KMS-11 (cell line): ENCODE results near the gene ZBTB48.
"Not testable (repeated sequence)": the region's sequence is repeated elsewhere in the genome, so short reads cannot be mapped to it uniquely, and the experiment has no call there.

Source experiments
- H2AFZ ChIP-seq: fragments of 200-600 bp; sonication (generic); 2 replicates; pipeline ENCODE4 v1.6.1; 2016; ENCODE audit warnings: antibody characterized with exemption, mixed run types, low read depth
- H3K27ac ChIP-seq: fragments of 200-600 bp; sonication (generic); 2 replicates; pipeline ENCODE4 v1.6.1; 2016; ENCODE audit warnings: mild to moderate bottlenecking, mixed run types
- H3K27me3 ChIP-seq: fragments of 200-600 bp; sonication (generic); 2 replicates; pipeline ENCODE4 v1.6.1; 2017; ENCODE audit warnings: mild to moderate bottlenecking, low read depth, mixed run types, moderate library complexity; ENCODE audit not compliant: insufficient read depth
- H3K36me3 ChIP-seq: fragments of 200-600 bp; sonication (generic); 2 replicates; pipeline ENCODE4 v1.6.1; 2017; ENCODE audit warnings: mild to moderate bottlenecking, mixed run types; ENCODE audit not compliant: insufficient read depth
- H3K4me1 ChIP-seq: fragments of 200-600 bp; sonication (generic); 2 replicates; pipeline ENCODE4 v1.6.1; 2016; ENCODE audit warnings: mild to moderate bottlenecking, low read depth, mixed run types; ENCODE audit not compliant: poor library complexity, severe bottlenecking
- H3K4me2 ChIP-seq: fragments of 200-600 bp; sonication (generic); 2 replicates; pipeline ENCODE4 v1.7.0; 2016; ENCODE audit warnings: mild to moderate bottlenecking, mixed run types
- H3K4me3 ChIP-seq: fragments of 200-600 bp; sonication (generic); IDR thresholded peaks from 2 replicates; pipeline ENCODE4 v1.6.1; 2017; ENCODE audit warnings: low read depth, low read length, mixed read lengths; ENCODE audit not compliant: insufficient read depth
- H3K79me2 ChIP-seq: fragments of 200-600 bp; sonication (generic); 2 replicates; pipeline ENCODE4 v1.6.1; 2016; ENCODE audit warnings: low read depth, mixed run types; ENCODE audit not compliant: insufficient read depth
- H3K9ac ChIP-seq: fragments of 200-600 bp; sonication (generic); 2 replicates; pipeline ENCODE4 v1.6.1; 2016; ENCODE audit warnings: mild to moderate bottlenecking, mixed run types
- H4K20me1 ChIP-seq: fragments of 200-600 bp; sonication (generic); 2 replicates; pipeline ENCODE4 v1.6.1; 2016; ENCODE audit warnings: mild to moderate bottlenecking, mixed run types; ENCODE audit not compliant: insufficient read depth
- CTCF ChIP-seq: fragments of 200-600 bp; sonication (generic); conservative IDR thresholded peaks from 2 replicates; pipeline ENCODE4 v1.6.1; 2017; ENCODE audit warnings: low read depth, mild to moderate bottlenecking, antibody characterized with exemption, low read length, moderate library complexity, mixed read lengths

The ZBTB48 gene

DNA sequence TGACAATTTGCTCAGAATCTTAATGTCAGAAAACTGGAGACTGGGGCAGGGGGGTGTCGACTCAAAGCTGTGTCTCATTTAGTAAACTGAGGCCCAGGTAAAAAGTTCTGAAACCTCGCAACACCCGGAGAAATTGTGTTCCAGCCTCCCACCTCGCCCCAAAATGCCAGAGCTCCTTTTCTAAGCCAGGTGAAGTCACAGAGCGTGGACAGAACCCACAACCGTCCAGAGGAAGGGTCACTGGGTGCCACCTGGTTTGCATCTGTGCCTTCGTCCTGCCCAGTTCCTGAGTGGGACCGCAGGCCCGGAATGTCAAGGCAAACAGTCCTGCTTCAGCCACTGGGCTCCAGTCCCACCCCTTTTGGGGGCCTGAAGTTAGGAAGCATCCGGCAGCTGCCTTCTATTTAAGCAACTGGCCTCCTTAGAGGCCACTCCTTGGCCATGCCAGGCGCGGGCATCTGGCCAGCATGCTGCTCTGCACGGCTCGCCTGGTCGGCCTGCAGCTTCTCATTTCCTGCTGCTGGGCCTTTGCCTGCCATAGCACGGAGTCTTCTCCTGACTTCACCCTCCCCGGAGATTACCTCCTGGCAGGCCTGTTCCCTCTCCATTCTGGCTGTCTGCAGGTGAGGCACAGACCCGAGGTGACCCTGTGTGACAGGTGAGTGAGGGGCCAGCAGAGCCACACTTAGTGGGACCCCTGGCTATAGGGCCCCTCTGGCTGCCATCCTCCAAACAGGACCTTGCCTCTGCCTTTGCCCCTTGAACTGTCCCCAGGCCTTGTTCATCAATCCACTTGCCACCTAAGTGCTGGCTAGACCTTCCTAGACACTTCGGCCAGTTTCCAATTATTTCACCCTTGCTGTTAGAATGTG lies 24.7 kb upstream of the ZBTB48 start, which contains the start of gene TAS1R1:
TSS of gene TAS1R1 (plus strand) at position 401 of the 872 bp plus-strand sequence. CDS start at position 468, 67 bp downstream.
- H3K27ac ChIP-seq: peak within 1 kb of the TSS; percentile 52
- H3K4me1 ChIP-seq: peaks cover 18% of the 10 kb centered on the region
- peaks cover 19% of the 10 kb centered on the region for H3K79me2 ChIP-seq
- H3K27me3 ChIP-seq: no peaks in the 10 kb centered on the region
- peak within 1 kb of the TSS; percentile 92 for H3K9ac ChIP-seq
- peak within 1 kb of the TSS; percentile 99 for H2AFZ ChIP-seq
- H3K4me3 ChIP-seq: peak within 1 kb of the TSS; percentile 83
- no peaks in the 10 kb centered on the region for H4K20me1 ChIP-seq
- H3K4me2 ChIP-seq: peak within 1 kb of the TSS; percentile 74
- TF ChIP-seq CTCF: no peak
- peaks cover 2% of the 10 kb centered on the region; the same call in 1 of the 2 replicates for H3K36me3 ChIP-seq

- H3K4me3 ChIP-seq: no peak overlapping the region
- no peaks in the 10 kb centered on the region for H3K36me3 ChIP-seq
- H2AFZ ChIP-seq: no peak overlapping the region
- no peak for TF ChIP-seq CTCF
- H3K9ac ChIP-seq: no peak overlapping the region
- H4K20me1 ChIP-seq: no peaks in the 10 kb centered on the region
- no peak overlapping the region for H3K27ac ChIP-seq
- H3K4me2 ChIP-seq: no peak overlapping the region
- peaks cover 17% of the 10 kb centered on the region for H3K79me2 ChIP-seq
- H3K27me3 ChIP-seq: no peaks in the 10 kb centered on the region; the same call in 1 of the 2 replicates
- H3K4me1 ChIP-seq: peaks cover 15% of the 10 kb centered on the region
Observed at GRCh38 chr1:6557597-6557996, 22.2 kb upstream of the ZBTB48 start.

GRCh38 chr1:6559161-6559560 lies 20.6 kb upstream of the ZBTB48 start:
- not testable (repeated sequence) for H3K79me2 ChIP-seq, H3K4me3 ChIP-seq, H4K20me1 ChIP-seq, H2AFZ ChIP-seq, H3K36me3 ChIP-seq, H3K4me2 ChIP-seq, H3K9ac ChIP-seq, H3K27ac ChIP-seq, H3K4me1 ChIP-seq
- H3K27me3 ChIP-seq: peaks cover 11% of the 10 kb centered on the region; the same call in 1 of the 2 replicates

DNA sequence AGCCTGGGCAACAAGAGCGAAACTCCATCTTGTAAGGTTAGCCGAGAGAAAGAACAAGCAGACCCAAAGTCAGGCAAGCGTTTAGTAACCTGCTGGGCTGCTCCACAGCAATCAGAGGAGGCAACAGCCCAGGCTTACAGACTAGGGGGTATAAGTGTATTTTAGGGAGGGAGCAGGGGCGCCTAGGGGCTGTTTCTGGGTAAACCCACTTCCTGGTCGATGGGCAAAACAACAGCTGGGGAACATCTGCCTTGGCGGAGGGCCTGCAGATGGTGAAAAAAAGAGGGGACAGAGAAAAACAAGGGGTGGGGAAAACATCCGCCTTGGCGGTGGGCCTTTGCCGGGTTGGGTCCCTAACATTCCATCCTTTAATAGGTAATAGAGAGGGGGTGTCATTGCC lies 19.5 kb upstream of the ZBTB48 start:
- peaks cover 19% of the 10 kb centered on the region; the same call in 1 of the 2 replicates for H3K27me3 ChIP-seq
- no peaks in the 10 kb centered on the region for H3K36me3 ChIP-seq
- H2AFZ ChIP-seq: no peak overlapping the region
- no peak overlapping the region for H3K9ac ChIP-seq
- TF ChIP-seq CTCF: no peak
- no peak overlapping the region for H3K4me3 ChIP-seq
- H3K79me2 ChIP-seq: no peaks in the 10 kb centered on the region
- H3K4me2 ChIP-seq: no peak overlapping the region
- H3K27ac ChIP-seq: no peak overlapping the region
- H4K20me1 ChIP-seq: no peaks in the 10 kb centered on the region
- H3K4me1 ChIP-seq: no peaks in the 10 kb centered on the region

- H3K27me3 ChIP-seq: peaks cover 48% of the 10 kb centered on the region
- H3K36me3 ChIP-seq: no peaks in the 10 kb centered on the region
- peaks cover 5% of the 10 kb centered on the region for H3K4me1 ChIP-seq
- TF ChIP-seq CTCF: no peak
- no peak overlapping the region for H3K4me3 ChIP-seq
- H3K4me2 ChIP-seq: no peak overlapping the region
- H3K9ac ChIP-seq: no peak overlapping the region
- H3K27ac ChIP-seq: no peak overlapping the region
- no peak overlapping the region for H2AFZ ChIP-seq
- no peaks in the 10 kb centered on the region for H3K79me2 ChIP-seq
- H4K20me1 ChIP-seq: no peaks in the 10 kb centered on the region
Observed at GRCh38 chr1:6569033-6569432, 10.8 kb upstream of the ZBTB48 start.
